Measurements from ENCODE around the gene ADSL.

- no peak for TF ChIP-seq POLR2A (IDR thresholded peaks at IDR 0.05)
- TF ChIP-seq CTCF (IDR thresholded peaks at IDR 0.05) = no peak
Observed at GRCh38 chr22:40396882-40397281, 50.6 kb downstream of the ADSL start.

Data from lower leg skin (tissue), 3 donors.